GM13977 (cell line): ENCODE results near the gene SORL1.

Source experiments
- DNase-seq: peaks from one replicate; pipeline ENCODE4 v3.0.0; 2012; ENCODE audit warnings: low spot score
- in situ Hi-C: fragments of 300-500 bp; cut with MboI; formaldehyde crosslinking; loops from one replicate; pipeline ENCODE4 v1.12.0; 2022; ENCODE audit warnings: low sequenced_read_pairs, low pct_unique_long_range_greater_than_20kb, mixed read lengths, inconsistent platforms; ENCODE audit not compliant: unreplicated experiment
- TF ChIP-seq, protein P1 (sequence below): IDR thresholded peaks from 2 replicates; pipeline ENCODE4 v1.5.1; 2012; ENCODE audit warnings: mild to moderate bottlenecking, control low read depth; ENCODE audit not compliant: insufficient read depth; ENCODE audit errors: extremely low read depth, missing control alignments

The SORL1 gene

DNA sequence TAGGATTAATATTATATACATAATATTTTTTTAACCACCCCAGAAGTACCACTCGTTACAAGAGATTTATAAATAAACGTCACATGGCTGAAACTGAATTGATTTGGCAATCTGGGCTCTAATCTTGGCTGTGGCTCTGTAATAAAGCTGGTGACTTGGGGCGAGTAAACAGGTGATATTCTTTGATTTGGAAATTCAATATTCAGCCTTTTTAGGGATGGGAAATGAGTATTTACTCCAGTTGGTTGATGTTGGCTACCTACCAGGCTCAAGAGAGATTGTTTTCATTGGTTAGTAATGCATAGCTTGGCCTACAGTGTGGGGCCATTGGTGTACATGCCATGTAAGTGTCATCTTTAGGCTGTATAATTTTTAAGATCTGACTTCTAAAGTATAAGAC lies 118.3 kb downstream of the SORL1 start:
- DNase-seq, result no peak
- in situ Hi-C loops, result no loop called here
- TF ChIP-seq, protein P1, sequence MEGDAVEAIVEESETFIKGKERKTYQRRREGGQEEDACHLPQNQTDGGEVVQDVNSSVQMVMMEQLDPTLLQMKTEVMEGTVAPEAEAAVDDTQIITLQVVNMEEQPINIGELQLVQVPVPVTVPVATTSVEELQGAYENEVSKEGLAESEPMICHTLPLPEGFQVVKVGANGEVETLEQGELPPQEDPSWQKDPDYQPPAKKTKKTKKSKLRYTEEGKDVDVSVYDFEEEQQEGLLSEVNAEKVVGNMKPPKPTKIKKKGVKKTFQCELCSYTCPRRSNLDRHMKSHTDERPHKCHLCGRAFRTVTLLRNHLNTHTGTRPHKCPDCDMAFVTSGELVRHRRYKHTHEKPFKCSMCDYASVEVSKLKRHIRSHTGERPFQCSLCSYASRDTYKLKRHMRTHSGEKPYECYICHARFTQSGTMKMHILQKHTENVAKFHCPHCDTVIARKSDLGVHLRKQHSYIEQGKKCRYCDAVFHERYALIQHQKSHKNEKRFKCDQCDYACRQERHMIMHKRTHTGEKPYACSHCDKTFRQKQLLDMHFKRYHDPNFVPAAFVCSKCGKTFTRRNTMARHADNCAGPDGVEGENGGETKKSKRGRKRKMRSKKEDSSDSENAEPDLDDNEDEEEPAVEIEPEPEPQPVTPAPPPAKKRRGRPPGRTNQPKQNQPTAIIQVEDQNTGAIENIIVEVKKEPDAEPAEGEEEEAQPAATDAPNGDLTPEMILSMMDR, result no peak

DNA sequence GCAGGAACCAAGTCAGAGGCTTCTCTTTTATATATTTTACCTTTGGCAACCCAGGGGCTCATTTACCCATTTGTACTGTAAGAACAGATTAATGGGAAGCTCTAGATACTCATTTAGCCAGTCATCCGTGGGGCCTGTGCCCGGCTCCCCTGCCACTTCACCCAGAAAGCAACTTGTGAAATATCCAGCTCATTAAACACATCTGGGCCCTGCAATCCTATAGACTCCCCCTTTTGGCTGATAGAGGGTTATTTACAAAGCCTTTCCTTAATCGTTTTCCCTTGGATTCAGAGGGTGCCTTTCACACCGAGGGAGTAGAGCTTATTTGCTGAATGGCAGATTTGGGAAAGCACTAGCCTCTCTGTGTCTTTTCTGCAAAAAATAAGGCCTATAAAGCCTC lies 119.4 kb downstream of the SORL1 start:
- no peak for DNase-seq
- in situ Hi-C loops, result no loop called here
- TF ChIP-seq, protein P1, result no peak

DNA sequence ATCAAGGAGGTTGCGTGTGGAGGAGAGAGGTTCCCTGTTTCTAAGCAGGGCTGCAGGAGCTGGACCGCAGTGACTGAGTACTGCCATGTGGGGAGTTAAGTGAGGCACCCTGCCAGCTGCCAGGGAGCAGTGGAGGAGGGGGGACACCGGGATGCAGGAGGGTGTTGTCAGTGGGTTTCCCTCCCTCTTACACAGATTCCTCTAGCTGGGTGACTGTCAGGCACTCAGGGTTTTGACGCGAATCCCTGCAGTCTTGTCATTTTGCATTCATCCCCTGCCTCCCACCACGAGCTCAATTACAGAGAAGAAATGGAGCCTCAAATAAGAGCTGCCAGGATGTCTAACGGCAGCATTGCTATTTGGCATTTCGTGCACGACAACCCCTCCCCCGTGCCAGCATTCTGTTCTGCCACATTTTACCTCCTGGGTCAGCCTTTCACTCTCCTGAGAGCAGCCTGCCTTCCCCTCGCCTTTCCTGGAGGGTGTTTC lies 120.5 kb downstream of the SORL1 start:
- no peak for DNase-seq
- in situ Hi-C loops, result no loop called here
- TF ChIP-seq, protein P1, result no peak

DNA sequence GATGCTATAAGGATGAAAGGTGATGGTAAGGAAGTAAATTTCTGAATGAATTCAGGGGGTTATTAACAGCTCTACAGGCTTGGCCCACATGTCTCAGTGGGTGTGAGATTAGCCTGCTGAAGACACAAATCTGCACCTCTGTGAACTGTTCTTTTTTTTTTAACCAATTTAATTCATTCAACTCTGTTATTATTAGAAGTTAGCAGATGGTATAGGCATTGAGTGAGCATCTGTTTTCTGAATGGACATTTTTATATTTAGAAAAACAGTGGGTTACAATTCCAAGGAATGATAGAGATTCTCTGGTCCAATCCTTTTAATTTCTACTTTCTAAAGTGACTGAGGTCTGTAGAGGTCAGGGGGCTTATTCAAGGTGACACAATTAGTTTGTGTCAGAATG lies 122.7 kb downstream of the SORL1 start:
- TF ChIP-seq, protein P1, result no peak
- no peak for DNase-seq
- in situ Hi-C loops, result no loop called here

DNA sequence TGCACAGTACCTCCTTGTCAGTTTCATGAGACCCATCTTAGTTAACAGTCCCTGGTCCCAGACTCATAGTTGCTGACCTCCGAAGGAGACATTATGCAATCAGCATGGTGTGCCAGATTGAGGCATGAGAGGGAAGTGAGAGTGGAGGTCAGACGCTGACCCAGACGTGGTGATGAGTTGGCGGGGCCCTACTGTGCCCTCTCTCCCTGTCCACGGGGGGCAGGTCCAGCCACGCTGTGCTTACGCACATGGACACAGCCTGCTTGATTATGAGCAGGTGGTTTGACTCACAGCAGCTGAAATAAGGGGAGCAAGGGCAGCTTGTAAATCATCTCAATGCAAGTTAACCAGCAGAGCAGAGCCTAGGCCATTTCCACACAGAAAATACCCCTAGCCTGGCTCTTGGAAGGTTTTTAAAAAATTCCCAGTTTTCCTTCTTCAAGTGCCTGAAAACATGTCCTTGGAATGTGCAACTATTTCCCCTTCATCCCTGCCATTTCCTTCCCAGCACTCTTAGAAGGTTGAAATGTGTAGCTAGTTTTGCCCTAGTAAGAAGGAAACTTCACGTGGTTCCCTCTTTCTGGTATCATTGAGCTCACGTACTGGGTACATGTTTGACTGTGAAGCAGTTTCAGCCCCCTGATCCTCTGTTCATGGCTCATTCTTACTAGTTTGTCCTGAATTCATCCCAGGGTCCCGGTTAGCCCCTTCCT lies 123.3 kb downstream of the SORL1 start:
- in situ Hi-C loops, result no loop called here
- DNase-seq, result no peak
- TF ChIP-seq, protein P1, result no peak

DNA sequence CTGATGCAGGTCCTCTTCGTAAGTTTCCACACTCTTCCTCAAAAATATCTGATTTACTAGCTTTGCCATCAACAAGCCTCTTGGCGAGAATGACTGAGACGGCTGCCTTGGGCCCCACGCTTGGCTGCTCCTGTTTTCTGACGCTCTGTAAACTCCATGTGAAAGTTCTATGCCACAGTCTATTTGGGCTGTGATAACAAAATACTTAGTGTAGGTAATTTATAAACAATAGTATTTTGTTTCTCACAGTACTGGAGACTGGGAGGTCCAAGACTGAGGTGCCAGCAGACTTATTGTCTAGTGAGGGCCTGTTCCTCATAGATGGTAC lies 123.8 kb downstream of the SORL1 start:
- in situ Hi-C loops, result no loop called here
- TF ChIP-seq, protein P1, result no peak
- no peak for DNase-seq
